GM12864 (cell line): Measurements from ENCODE around the gene SMARCC2.

Experiments
- DNase-seq: peaks from one replicate; pipeline ENCODE4 v3.0.0-alpha.2; 2011; ENCODE audit warnings: low read depth
- H3K4me3 ChIP-seq: 2 replicates; pipeline ENCODE4 v1.5.1; 2011; ENCODE audit warnings: mild to moderate bottlenecking, low read depth, low read length, control low read depth
- TF ChIP-seq, protein P1 (sequence below): IDR thresholded peaks from 2 replicates; pipeline ENCODE4 v1.5.1; 2011; ENCODE audit warnings: low read depth, mild to moderate bottlenecking, moderate library complexity, low read length, control low read depth, inconsistent platforms; ENCODE audit errors: missing control alignments

Gene SMARCC2

DNA sequence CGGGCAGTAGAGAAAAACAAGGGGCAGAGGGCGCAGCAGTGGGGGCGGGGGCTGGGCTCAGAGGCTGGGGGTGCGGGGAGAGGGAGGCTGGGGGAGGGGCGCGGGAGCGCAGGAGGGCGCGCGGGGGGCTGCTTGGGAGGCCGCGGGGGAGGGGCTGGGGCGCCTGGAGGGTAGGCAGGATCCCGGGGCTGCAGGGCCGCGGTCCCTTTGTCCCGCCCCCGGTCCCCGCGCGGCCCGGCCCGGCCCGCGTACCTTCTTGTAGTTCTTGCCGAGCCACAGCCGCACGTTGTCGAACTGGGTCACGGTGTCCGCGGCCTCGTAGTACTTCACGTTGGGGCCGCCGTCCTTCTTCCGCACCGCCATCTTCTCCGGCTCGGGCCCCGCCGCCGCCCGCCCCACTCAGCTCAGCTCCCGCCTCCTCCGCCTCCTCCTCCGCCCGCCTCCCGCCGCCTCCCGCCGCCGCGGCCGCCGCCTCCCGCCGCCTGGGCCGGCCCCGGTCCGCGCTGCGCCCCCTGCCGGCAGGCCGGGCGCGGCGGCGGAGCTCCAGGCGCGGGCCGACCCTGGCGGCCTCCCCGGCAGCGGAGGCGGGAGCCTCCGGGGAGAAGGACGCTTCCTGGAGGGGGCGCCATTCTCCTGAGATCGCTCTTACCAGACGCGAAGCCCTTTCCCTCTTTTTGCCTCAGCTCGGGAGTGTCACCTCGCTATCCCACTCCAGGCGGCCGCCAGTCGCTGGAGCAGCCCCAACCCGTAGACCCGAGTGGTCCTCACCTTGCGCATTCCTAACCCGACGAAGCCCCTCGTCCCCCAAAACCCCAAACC, at the start of gene SMARCC2:
SMARCC2 (minus strand) TSS at position 385 of the 819 bp plus-strand sequence; CDS start at position 363, 22 bp downstream.
- TF ChIP-seq, protein P1, sequence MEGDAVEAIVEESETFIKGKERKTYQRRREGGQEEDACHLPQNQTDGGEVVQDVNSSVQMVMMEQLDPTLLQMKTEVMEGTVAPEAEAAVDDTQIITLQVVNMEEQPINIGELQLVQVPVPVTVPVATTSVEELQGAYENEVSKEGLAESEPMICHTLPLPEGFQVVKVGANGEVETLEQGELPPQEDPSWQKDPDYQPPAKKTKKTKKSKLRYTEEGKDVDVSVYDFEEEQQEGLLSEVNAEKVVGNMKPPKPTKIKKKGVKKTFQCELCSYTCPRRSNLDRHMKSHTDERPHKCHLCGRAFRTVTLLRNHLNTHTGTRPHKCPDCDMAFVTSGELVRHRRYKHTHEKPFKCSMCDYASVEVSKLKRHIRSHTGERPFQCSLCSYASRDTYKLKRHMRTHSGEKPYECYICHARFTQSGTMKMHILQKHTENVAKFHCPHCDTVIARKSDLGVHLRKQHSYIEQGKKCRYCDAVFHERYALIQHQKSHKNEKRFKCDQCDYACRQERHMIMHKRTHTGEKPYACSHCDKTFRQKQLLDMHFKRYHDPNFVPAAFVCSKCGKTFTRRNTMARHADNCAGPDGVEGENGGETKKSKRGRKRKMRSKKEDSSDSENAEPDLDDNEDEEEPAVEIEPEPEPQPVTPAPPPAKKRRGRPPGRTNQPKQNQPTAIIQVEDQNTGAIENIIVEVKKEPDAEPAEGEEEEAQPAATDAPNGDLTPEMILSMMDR: peak; percentile 79
- DNase-seq: peak; percentile 38
- peak within 1 kb of the TSS; percentile 96 for H3K4me3 ChIP-seq

DNA sequence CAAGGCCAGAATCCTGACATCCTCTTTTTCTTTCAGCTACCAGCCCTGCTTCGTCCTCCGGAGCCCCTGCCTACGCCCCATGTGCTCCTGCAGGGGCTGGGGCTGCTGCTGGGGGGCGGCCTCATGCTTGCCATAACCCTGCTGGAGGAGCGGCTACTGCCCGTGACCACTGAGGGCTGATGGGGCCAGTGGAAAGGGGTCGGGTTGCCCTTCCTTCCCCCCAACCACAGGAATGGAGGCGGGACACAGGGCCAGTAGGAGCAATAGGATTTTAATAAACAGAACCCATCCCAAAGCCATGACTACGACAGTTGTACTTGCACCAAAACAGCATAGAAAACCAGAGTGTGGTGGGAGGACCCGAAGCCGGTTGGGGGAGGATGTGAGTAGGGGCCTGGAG, 48.3 kb upstream of the SMARCC2 start:
- H3K4me3 ChIP-seq: no peak overlapping the region
- TF ChIP-seq, protein P1: no peak
- no peak for DNase-seq

DNA sequence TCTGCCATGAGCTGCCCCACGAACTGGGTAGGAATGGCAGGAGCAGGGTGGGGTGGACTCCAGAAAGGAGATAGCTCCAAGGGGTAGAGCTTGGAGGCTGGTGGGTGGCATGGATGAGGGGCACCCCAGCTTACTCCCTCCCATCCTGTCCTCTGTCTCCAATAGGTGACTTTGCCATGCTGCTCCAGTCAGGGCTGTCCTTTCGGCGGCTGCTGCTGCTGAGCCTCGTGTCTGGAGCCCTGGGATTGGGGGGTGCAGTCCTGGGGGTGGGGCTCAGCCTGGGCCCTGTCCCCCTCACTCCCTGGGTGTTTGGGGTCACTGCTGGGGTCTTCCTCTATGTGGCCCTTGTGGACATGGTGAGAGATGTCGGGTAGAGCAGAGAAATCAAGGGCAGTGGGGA, 47.7 kb upstream of the SMARCC2 start:
- TF ChIP-seq, protein P1: no peak
- no peak for DNase-seq
- no peak overlapping the region for H3K4me3 ChIP-seq

DNA sequence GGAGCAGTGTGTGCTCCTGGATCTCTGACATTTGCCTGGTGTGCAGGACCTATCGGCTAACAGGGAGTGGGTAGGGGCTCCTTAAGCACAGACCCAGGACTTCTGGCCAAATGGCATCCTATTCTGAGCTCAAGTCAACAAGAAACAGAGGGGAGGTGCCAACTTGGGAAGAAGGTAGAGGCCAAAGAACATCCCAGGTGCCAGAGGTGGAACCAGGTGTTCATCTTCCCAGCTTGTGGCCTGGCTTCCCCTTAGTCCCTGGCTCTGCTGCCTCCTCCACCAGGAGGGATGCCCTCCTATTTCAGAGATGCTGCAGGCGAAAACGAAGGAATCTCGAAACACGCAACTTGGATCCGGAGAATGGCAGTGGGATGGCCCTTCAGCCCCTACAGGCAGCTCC, 46.8 kb upstream of the SMARCC2 start:
- H3K4me3 ChIP-seq: no peak overlapping the region
- no peak for DNase-seq
- TF ChIP-seq, protein P1: no peak

DNA sequence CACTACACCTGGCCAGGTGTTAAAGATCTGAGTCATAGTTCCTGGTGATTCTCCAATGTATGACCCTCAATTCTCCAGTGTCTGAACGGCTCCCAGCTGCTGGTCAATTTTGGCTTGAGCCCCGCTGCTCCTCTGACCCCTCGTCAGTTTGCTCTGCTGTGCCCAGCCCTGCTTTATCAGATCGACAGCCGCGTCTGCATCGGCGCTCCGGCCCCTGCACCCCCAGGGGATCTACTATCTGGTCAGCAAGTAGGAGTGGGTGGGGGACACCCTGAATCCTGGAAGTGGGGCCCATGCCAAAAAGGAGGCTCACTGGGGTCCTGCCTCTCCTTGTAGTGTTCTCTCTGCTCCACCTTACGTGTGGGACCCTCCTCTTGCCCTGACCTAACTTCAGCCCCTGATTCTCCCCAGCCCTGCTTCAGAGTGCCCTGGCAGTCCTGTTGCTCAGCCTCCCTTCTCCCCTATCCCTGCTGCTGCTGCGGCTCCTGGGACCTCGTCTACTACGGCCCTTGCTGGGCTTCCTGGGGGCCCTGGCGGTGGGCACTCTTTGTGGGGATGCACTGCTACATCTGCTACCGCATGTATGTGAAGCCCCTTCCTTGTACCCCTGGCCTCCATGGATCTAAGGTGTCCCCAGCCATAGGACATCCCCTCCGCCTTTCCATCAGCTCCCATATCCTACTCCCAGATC, 45.6 kb upstream of the SMARCC2 start:
- TF ChIP-seq, protein P1: no peak
- no peak for DNase-seq
- H3K4me3 ChIP-seq: no peak overlapping the region

DNA sequence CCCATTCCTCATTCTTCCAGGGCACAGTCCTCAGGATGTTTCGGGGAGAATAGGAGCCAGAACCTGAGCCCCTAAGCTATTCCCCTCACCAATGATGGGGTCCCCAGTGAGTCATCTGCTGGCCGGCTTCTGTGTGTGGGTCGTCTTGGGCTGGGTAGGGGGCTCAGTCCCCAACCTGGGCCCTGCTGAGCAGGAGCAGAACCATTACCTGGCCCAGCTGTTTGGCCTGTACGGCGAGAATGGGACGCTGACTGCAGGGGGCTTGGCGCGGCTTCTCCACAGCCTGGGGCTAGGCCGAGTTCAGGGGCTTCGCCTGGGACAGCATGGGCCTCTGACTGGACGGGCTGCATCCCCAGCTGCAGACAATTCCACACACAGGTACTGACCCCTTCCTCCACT, 41.9 kb upstream of the SMARCC2 start:
- TF ChIP-seq, protein P1: no peak
- DNase-seq: no peak
- no peak overlapping the region for H3K4me3 ChIP-seq
